Measurements from ENCODE around the gene LCE1E.

- TF ChIP-seq SIN3A (IDR thresholded peaks at IDR 0.05; ENCODE audit: low read depth) (no peak), ATF3 (IDR thresholded peaks at IDR 0.05) (no peak), EZH2 (IDR thresholded peaks at IDR 0.05) (no peak), POLR2A (IDR thresholded peaks at IDR 0.05; ENCODE audit: borderline replicate concordance, extremely low read depth, insufficient read depth, insufficient read length) (no peak), EZH2phosphoT487 (IDR thresholded peaks at IDR 0.05; ENCODE audit: borderline replicate concordance) (no peak), CTCF (IDR thresholded peaks at IDR 0.05 in 2 of 3, conservative IDR thresholded peaks at IDR 0.05 in 1 of 3; ENCODE audit: borderline replicate concordance in 1 of 3, insufficient read depth in 1 of 3, low read depth in 2 of 3, low read length in 2 of 3) (no peak), MAX (IDR thresholded peaks at IDR 0.05) (no peak), RAD21 (IDR thresholded peaks at IDR 0.05; ENCODE audit: low read depth) (no peak), ZFX (IDR thresholded peaks at IDR 0.05) (no peak), REST (IDR thresholded peaks at IDR 0.05; ENCODE audit: low read depth) (no peak), JUND (IDR thresholded peaks at IDR 0.05) (no peak), POLR2AphosphoS5 (IDR thresholded peaks at IDR 0.05; ENCODE audit: low read depth, low read length) (no peak), YY1 (IDR thresholded peaks at IDR 0.05; ENCODE audit: extremely low read depth, insufficient replicate concordance, low read depth, low read length) (no peak), TCF7L2 (IDR thresholded peaks at IDR 0.05; ENCODE audit: borderline replicate concordance, extremely low read depth, insufficient read depth, insufficient read length) (no peak)
Measured at GRCh38 chr1:152786077-152786476, at the start of gene LCE1E.

Measured in HCT116 (cell line).